Stimulated activated CD4-positive, alpha-beta T cell treated with anti-CD3 and anti-CD28 coated beads, Interleukin-2, amount 100 ng/mL, for 24 hours (primary cell): ENCODE data around the gene CANT1.
A peak's percentile ranks its signal among the peaks of the same experiment; 100 is the strongest.
"Not testable (repeated sequence)": the region's sequence is repeated elsewhere in the genome, so short reads cannot be mapped to it uniquely, and the experiment has no call there.

ENCODE experiments used
- DNase-seq, 2 donors: peaks; one replicate each; pipeline ENCODE4 v3.0.0-alpha.2; 2020

CANT1 gene

DNA sequence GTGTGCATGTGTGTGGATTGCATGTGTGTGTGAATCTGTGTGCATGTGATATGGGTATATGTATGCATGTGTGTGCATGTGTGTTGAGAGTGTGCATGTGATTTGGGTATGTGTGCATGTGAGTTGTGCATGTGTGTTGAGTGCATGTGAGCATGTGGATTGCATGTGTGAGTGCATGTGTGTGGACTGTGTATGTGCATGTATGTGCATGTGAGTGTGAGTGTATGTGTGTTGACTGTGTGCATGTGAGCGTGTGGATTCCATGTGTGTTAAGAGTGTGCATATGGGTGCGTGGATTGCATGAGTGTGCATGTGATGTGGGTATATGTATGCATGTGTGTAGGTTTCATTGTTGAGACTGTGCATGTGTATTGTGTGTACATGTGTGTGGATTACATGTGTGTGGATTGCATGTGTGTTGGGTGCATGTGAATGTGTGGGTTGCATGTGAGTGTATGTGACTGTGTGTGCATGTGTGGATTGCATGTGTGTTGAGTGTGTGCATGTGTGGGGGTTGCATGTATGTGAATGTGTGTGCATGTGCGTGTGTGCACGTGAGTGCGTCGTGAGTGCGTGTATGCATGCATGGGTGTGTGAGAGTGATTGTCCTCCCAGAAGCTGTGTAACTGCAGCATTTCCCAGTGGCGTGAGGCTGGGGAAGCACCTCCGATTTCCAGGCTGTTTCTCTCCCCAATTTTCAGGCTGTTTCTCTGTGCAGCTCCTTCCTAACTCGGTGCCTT lies 33.8 kb upstream of the CANT1 start:
- DNase-seq: no peak

DNA sequence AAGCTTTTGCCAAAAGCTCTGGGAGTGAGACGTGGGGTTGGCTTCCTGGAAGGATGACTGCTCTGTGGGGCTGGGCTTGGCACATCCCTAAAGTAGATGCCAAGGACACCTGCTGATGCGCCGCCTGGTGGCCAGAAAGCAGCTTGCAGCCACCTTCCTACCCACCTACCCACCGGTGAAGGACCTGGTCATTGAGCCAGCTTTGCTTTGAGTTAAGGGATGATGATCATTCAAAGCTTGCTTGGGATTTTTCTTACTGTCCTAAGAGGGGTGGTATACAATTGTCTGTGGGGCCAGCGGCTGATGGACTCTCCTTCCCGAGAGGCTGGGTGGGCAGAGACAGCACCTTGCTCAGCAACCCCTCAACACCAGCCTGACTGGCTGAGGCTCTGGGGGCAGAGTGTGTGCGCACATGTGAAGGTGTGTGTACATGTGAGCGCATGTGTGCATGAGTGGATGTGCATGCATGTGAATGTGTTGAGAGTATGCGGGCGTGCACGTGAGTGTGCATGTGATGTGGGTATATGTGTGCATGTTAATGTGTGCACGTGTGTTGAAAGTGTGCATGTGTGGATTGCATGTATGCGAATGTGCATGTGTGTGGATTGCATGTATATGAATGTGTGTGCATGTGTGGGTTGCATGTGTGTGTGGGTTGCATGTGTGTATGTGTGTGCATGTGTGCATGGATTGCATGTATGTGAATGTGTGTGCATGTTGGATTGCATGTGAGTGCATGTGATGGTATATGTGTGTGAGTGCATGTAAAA lies 33.0 kb upstream of the CANT1 start:
- peak; percentile 77 to 82 for DNase-seq

- DNase-seq: no peak
Measured at GRCh38 chr17:79041723-79042420, 32.3 kb upstream of the CANT1 start.

- DNase-seq: no peak
Measured at GRCh38 chr17:79041041-79041570, 31.5 kb upstream of the CANT1 start.

- no peak for DNase-seq
Measured at GRCh38 chr17:79039886-79040285, 30.3 kb upstream of the CANT1 start.

DNA sequence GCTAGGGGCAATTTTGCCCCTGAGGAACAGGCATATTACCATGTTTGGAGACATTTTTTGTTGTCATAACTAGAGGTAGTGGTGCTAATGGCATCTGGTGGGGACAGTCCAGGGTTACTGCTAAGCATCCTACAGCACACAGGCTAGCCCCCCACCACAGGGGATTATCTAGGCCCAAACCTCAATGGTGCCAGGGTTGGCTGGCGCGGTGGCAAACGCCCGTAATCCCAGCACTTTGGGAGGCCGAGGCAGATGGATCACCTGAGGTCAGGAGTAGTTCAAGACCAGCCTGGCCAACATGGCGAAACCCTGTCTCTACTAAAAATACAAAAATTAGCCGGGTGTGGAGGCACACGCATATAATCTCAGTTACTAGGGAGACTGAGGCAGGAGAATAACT lies 29.6 kb upstream of the CANT1 start:
- DNase-seq: no peak

- no peak for DNase-seq
Measured at GRCh38 chr17:79038545-79039135, 29.1 kb upstream of the CANT1 start.

GRCh38 chr17:79036596-79036995 lies 27.0 kb upstream of the CANT1 start:
- DNase-seq: no peak

DNA sequence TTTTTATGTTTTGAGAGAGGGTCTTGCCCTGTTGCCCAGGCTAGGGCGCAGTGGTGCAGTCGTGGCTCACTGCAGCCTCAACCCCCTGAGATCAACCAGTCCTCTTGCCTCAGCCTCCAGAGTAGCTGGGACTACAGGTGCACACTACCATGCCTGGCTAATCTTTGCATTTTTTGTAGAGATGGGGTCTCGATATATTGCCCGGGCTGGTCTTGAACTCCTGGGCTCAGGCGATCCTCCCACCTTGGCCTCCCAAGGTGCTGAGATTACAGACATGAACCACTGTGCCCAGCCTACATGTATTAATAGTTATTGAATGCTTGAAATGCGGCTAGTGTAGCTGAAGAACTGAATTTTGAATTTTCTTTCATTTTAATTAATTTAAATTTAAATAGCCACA lies 26.6 kb upstream of the CANT1 start:
- DNase-seq: no peak

- no peak for DNase-seq
Measured at GRCh38 chr17:79035686-79036085, 26.1 kb upstream of the CANT1 start.

DNA sequence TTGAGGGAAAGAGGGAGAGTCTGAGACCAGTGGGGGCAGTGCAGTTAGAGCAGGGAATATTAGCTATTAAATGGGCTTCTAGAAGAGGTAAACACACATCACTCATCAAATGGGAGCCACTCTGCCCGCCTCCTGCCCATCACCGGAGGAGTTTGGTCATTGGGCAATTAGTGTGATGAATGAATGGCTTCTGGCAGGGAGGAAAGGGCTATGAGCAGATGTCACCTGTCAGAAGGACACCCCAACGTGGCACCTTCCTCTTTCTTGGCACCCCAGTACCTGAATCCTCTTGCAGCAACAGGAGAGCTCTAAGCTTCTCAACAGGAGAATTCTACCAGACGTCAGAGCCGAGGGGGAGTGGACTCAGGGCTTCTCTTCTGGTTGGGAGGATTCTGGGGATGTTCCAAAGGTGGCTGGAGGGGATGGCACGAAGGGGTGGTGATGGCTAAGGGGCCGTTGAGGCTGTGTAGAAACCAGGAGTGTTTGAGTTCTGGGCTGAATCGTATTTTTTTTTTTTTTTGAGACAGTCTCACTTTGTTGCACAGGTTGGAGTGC lies 25.4 kb upstream of the CANT1 start:
- no peak for DNase-seq

GRCh38 chr17:79033741-79034501 lies 24.4 kb upstream of the CANT1 start:
- DNase-seq: no peak

- DNase-seq: no peak
Measured at GRCh38 chr17:79033046-79033616, 23.6 kb upstream of the CANT1 start.

DNA sequence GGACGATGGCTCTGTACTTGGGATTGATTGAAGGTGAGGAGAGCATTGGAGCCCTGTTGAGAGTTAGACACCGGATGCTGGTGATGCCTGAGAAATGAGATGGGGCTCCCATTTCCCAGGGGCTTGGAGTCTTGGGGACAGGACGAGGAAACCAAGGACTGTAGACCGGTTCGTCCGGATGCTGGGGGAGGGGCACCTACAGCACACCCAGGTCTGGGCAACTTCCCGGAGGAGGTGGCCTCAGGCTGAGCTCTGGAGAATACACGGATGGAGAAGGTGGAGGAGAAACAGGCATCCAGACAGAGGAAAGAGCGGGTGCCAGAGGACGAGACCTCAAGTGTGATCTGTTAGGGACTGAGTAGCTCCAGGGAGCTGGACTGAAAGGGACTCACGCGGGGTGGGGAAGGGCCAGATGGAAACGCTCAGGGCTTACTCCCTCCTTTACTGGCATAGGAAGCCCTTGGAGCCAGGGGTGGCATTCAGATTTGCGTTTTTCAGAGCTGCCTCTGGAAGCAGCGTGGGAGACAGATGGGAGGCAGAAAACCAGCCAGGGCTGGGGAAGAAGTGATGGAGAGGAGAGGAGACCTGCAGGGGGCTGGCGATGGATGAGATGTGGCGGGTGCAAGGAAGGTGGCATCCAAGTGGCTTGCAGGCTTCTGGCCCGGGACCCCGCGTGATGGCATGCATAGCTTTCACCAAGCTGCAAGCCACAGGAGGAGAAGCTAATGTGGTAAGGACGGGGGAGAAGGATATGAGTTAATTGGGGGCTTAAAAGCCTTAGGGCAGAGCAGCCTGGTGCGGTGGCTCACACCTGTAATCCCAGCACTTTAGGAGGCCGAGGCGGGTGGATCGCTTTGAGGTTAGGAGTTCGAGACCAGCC lies 22.7 kb upstream of the CANT1 start:
- DNase-seq: no peak

GRCh38 chr17:79030636-79031035 lies 21.1 kb upstream of the CANT1 start:
- DNase-seq: not testable (repeated sequence)

- DNase-seq: no peak
Measured at GRCh38 chr17:79029327-79030009, 19.9 kb upstream of the CANT1 start.

GRCh38 chr17:79028496-79029326 lies 19.1 kb upstream of the CANT1 start:
- no peak for DNase-seq

DNA sequence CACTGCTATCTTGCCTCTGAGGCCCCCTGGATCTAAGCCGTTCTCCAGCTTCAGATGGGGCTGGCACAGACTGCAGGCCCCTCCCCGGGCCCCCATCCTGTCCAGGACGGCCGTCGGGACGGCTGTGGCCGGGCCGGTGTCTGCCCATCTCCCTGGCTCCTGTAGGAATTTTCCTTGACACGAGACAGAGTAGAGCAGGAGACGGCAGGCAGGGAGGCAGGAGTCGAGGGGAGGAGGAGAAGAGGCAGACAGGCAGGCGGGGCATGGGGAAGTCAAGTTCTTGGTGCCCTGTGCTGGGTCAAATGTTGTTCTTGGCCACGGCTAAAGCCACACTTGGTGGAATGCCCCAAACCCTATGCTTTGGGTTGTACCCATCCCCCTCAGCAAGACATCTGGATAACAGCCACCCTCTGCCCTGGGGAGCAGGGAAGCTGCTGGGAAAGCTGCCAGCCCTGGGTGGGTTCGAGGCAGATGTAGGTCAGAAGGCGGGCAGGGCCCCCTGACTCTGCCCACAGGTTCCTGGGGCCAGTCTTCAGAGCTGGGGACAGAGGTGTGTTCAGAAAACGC lies 18.4 kb upstream of the CANT1 start:
- no peak for DNase-seq
